Measurements from ENCODE around the gene VPS13D.
"Not testable (repeated sequence)": the region's sequence is repeated elsewhere in the genome, so short reads cannot be mapped to it uniquely, and the experiment has no call there.

Gene VPS13D

DNA sequence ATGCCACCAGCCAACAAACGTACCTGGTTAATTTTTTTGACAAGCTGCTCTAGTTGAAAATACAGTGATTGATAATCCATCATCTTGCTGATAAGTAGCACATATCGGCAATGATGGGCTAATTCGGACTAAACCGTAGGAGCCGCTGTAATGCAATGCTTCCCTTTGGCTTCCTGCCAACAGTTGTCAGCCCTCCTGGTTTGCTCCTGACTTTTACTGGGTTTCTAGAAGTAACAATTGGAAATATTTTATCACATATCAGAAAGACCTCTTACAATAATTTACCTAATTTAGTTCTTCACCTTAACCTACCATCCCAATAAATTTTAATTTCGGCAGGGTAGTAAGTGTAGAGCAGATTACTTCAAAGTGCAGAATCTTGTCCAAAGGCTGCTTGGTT lies 239.7 kb downstream of the VPS13D start:
- DNase-seq (ENCODE audit: low read depth), result no peak

DNA sequence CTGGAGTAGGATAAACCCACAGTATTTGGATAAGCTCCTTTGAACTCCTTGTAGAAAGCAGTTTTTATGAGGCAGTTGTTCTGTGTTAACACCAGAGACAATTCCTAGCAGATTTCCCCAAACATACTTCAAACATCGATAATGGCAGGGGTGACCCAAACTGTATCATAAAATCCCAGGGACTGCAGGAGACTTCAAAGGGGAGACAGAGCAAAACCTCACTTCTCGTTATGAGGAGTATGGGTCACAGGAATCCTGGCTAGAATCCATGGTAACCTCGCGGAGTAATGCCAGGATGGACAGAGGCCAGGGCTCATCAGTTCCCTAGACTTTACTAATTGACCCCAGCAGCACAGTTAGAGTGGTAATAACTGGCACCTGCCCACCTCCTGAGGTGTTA lies 240.2 kb downstream of the VPS13D start:
- no peak for DNase-seq (ENCODE audit: low read depth)

DNA sequence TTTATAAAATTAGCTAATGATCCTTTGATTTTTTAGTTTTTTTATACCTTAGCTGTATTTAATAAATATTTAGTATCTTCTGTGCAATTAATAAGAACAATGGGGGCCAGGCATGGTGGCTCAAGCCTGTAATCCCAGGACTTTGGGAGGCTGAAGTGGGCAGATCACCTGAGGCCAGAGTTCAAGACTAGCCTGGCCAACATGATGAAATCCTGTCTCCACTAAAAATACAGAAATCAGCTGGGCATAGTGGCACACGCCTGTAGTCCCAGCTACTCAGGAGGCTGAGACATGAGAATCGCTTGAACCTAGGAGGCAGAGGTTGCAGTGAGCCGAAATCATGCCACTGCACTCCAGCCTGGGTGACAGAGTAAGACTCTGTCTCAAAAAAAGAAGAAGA lies 241.1 kb downstream of the VPS13D start:
- not testable (repeated sequence) for DNase-seq (ENCODE audit: low read depth)

DNA sequence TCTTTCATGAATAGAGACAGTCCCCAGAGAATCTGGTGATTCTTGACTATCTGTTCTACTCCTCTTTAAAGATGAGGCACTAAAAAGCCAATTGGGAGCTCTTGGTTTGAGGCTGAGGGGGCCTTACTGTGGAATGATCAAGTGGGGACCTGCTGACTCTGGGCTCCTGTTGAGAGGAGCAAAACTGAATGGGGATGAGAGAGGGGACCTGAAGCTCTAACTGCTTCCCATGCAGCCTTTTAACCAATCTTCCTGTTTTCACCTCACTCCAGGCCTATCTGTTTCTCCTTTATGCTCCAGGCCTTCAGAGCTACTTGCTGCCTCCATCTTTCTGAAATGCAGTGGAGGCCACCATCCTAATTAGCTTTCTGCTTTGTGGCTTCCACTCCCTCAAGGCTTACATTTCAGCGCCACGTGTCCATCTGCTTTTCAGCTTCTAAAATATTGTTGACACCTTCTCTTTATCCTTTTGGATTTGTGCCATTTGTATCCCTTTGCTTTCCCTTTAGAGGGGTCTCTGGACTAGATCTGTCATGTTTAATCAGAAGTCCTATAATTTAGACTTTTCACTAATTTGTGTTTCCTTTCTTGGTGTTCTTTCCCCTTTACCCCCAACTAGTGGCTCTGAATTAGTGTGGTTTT lies 242.4 kb downstream of the VPS13D start:
- no peak for DNase-seq (ENCODE audit: low read depth)

DNA sequence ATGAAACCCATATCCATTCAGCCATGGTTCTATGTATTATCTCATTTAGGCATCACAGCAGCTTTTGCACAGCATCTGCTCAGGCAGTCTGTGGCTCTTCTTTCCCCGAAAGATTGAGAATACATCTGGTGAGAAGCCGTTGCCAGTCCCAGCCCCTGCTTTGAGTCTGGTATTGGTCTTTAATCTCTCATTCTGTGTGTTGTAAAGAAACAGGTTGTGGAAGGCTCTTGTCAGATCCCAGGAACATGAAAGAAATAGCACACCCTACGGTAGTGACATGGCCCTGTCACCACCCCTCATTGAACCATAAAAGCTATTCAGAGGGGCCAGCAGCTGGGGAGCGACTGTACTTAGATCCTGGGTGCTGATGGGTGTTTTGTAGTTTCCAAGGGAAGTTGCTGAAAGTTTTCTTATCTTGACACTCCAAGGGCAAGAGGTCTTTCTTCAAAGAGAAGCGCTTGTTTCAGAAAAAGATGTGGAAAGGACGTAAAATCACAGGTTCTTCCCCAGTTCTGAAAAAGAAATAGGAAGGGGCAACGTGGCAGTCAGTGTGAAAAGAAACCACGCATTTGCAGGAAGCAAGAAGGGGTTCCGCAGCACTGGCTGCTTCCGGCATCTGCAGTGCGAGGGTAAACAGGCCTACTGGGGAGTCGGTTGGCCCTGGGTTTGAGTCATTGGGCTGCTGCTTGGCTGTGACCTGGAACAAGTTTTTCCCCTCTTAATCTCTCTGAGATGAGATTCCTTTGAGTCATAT lies 243.1 kb downstream of the VPS13D start:
- no peak for DNase-seq (ENCODE audit: low read depth)

DNA sequence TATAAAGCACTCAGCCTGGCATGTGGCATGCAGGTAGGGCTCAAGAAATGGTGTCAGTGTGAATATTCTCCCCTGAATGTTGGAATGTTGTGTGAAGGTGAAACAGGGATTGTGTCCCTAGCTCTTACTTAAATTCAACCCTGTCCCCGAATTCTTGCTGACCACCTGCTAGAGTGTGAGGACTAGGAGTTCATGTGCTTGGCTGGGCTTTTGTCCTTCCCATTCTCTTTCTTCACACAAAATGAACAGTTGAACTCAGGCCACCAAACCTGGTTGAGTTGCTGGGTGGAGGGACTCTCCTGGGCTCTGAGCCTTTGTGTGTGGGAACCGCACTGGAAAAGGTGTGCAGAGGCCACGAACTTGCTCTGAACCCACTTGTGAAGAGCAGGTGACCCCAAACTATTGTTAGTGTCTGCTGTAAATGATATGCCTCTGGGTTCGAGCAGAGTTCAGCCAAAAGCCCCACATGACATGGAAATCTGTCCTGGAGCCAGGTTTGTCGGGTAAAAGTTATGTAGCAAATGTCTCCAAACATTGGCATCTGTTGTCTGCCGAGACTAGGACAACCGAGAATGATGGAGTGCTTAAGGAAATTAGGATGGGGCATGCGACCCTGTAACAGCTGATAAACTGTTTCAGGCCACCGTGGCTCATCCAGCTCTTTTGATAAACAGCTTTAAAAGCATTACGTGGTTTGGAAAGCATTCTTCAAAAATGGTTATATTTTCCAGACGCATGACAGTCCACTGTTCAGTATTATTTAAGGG lies 243.9 kb downstream of the VPS13D start:
- no peak for DNase-seq (ENCODE audit: low read depth)

DNA sequence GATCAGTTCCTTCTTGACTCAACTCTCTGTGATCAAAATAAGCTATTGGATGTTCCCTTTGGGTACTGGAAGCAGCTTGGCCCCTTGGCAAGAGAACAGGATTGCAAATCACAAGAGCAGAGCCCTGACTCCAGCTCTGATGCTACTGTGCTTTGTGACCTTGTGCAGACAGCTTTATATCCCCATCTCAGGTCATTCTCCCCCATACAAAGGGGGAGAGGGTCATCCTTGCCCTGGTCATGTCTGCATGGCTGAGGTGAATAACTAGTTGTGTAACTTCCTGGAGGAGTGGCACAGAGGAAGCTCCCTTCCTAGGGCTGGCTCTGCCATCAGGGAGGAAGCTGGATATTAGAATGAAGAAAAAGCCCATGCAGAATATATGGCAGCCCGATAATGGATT lies 245.3 kb downstream of the VPS13D start:
- DNase-seq (ENCODE audit: low read depth), result no peak

DNA sequence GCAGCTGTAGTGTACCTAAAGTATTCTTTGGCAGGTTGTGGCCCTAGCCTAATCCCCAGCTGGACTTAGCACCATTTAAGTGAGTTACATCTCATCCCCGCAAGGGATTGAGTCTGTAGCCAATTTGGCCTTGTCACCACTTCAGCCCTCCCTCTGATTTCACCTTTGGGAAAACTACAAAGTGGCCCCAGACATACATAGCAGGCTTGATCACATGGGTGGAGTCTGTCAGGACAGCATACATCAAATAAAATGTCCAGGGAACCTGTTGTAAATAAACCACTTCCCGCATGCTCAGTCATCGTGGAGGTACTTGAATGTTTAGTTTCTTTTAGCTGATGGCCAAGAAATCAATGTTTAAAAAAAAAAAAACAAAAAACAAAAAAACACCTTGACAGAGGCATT lies 245.7 kb downstream of the VPS13D start:
- no peak for DNase-seq (ENCODE audit: low read depth)

DNA sequence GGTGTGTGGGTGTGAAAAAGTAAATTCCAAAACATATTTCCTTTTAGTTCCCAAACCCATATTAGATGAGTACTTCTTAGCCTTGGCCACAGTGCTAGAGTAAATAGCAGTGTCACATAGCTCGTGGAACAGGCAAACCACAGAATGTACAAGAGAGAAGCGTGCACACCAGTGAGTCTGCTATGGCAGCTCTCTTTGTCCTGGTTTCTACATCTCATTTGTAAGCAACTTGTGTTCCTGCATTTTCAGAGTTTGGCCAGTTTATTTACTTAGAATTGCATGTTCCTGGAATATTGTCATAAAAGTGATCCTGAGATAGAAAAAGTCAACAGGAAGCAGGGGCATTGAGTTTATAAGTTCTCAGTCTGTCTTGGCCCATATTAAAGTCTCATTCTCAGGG lies 246.1 kb downstream of the VPS13D start:
- no peak for DNase-seq (ENCODE audit: low read depth)

DNA sequence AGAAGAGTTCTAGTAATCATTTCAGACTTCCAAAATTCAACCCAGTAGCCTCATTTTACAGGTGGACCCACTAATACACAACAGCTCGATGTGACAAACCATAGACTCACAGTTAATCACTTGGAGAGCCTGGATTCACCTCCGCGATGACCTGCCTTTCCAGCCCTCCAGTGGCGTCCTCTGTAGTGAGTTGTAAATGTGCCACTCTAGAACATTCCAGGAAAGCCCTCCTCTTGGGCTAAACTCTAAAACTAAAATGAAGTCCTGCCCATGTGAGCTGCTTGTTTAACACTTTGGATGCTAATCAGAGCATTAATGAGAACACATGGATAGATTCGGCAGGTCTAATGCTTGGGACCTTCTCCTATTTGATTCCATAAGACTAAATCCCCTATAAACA lies 247.5 kb downstream of the VPS13D start:
- DNase-seq (ENCODE audit: low read depth), result no peak

DNA sequence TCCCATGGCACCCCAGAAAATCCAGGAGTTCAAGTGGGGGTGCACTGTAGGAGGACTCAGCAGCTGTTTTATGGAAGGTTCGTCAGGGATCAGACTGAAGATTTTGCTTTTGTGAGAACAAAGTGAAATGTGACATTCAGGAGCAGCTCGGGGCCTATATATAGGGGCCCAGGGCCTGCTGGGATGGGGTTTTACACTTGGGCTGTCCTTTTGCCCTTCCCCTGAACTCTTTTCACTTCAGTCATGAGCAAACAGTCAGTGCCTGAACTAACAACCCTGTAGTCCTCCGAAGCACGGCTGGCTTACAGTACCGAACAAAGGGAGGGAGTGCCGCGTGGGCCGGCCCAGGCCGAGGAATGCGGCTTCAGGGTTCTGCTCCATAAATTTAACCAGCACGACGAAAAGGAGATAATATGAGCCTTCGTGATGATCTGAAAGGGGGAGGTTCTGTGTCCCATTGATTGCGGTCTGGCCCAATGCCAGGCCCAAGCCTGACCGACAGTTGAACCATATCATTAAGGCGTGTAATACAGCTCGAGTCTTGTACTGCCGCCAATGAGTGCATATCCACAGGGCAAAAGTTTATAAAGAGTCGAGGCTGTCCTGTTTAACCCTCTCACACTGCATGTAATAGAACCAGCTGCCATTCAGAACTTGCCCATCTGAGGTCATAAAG lies 248.2 kb downstream of the VPS13D start:
- peak; percentile 97 for DNase-seq (ENCODE audit: low read depth)

DNA sequence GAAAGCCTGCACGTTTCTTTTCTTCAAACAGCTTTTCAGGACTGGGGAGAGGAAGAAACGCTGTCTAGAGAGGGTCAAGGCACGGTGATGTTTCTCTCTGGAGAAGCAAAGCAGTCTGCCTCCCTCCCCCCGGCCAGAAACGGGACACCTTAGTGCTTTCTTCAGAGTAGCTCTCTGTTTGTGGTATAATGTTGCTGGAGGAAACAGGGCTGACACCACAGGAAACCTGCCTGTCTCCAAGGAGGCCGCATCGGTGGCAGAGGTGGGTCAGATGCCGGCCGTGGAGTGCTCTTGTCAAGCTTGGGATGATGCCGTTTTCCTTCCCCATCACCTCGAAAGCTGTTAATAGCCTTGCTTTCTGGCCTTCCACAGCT lies 248.8 kb downstream of the VPS13D start:
- DNase-seq (ENCODE audit: low read depth), result no peak

DNA sequence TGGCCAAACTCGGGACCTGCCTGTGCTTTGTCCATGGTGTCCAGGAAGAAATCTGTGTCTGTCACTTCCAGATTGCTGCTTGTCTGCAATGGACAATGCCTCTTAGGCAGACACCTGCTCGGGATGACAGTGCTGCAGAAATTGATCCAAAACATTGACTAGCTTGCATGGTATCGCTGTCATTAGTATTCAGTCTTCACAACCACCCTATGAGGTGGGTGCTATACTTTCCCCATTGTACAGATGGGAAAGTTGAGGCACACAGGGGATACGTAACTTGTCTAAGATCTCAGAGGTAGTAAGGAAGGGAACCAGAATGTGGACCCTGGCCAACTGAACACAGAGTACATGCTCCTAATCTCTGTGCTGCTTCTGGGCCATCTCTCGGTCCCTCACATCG lies 249.5 kb downstream of the VPS13D start:
- no peak for DNase-seq (ENCODE audit: low read depth)

DNA sequence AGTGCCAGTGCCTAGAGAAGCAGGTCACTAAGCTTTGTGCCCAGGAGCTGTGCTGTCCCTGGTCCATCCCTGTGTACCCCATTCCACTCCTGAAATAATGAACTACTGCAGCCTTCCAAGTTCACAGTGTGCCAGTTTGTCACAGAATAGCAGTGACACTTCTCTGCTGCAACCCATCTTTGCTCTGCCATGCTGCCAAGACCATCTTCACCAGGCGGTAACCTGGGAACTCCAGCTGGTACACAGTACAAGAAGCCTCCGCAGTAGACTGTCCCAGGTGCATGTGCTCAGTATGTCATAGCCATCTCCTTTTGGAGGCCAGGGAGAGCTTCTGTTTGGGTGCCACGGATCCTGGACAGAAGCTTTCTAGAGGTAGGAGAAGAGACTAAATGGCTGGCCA lies 250.2 kb downstream of the VPS13D start:
- no peak for DNase-seq (ENCODE audit: low read depth)

DNA sequence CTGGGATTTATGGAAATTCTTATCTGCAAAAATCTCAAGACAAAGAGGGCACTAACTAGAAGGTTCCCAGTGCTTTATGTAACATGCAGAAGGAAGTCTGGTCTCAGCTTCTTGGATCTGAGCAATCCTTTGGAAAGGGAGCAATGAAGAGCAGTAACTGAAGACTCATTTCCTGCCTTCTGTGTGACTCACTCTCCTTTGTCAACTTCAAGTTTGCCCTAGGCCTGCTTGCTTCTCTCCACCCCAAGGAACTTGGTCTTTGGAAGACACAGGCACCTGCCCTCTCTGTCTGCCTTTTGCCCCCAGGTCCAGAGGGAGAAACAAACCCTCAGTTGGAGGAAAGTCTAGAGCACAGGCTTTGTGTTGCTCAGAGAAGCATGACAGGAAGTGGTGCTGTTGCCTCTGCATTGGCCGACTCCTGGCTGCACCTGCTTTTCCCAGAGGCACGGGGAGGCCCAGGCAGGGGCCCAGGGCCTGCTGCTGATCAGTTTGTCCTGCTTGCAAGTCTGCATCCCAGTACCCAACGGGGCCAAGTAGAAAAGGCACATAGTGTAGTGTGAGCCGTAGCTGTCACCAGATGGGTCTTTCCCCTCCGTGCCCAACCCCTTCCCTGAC lies 251.0 kb downstream of the VPS13D start:
- peak; percentile 87 for DNase-seq (ENCODE audit: low read depth)

DNA sequence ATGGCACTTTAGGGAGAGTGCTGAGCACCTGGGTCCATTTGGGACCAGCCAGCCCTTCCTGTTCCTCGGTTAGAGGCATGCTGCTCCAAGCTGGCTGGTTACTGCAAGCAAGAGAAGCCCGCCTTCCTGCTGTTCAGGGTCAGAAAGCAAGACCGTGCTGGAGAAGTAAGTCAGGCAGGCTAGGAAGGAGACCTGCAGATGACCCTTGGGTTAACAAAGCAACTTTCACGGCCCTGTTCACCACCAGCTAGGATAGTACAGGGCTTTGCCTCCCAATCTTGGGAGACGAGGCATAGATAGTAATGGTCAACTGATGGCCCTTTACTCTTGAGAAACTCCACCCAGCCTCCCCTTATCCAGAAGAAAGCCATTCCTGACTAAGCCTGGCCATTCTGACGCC lies 252.1 kb downstream of the VPS13D start:
- DNase-seq (ENCODE audit: low read depth), result no peak

DNA sequence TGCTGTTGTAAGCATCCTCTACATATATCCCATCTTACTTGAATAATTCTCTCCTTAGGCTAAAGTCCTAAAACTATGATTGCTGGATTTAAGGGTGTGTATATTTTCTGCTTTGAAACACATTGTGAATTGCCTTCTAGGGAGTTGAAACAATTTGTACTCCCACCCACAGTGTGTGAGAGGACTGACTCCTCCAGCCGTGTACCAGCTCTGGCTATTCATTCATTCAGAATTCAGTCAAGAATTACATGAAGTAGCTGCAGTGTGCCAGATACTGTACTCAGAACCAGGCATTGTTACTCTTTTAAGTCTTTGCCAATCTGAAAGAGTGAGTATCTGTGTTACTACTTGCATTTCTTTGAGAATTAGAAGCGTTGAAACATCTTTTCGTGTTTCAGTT lies 253.2 kb downstream of the VPS13D start:
- DNase-seq (ENCODE audit: low read depth), result no peak

DNA sequence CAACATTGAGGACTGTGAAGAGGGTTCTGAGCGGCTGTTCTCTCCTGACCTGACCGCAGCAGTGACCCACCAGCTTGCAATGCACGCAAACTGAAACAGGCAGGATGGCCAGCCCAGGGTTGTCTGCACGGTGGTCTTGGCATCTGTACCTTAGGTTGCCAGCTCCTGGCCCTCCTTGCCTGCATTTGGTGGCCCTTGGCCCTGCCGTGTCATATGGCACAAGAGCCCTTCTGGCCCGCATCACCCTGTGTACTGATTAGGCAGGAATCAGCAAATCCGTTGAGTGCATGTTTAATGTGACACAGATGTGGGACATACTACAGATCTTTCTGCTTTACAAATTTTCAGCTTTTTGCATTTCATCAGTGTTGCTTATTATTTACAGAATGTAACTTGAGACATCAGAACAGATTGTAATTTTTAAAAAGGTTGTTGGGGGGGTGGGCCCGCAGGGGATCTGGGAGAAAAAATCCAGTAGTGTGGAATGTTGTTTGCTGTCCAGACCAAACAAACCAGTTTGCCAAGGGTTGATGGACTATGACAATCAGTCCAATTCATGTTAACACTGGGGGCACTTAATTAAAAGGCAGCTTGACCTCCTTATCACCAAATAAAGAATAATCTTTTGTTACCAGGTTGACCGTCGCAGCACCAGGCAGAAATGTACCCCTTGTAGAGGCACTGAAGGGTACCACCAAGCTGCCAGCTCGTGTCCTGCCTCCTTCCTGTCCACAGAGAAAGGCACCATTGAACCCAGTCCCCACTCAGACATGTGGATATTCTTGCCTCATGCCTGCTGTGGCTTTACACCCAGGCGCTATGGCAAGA lies 255.6 kb downstream of the VPS13D start:
- peak; percentile 34 for DNase-seq (ENCODE audit: low read depth)

DNA sequence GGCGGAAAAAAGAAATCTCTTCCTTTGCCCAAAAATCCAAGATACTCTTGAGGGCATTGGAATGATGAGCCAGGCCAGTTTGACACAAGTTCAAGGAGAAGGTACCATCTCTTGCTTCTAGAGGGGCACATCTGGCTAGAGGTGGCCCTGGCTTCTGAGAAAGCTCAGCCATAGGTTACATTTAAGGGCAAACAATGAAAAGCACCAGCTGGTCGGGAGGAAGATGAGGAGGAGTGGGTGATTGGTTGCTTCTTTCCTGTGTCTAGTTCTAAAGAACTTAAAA lies 256.2 kb downstream of the VPS13D start:
- DNase-seq (ENCODE audit: low read depth), result no peak

DNA sequence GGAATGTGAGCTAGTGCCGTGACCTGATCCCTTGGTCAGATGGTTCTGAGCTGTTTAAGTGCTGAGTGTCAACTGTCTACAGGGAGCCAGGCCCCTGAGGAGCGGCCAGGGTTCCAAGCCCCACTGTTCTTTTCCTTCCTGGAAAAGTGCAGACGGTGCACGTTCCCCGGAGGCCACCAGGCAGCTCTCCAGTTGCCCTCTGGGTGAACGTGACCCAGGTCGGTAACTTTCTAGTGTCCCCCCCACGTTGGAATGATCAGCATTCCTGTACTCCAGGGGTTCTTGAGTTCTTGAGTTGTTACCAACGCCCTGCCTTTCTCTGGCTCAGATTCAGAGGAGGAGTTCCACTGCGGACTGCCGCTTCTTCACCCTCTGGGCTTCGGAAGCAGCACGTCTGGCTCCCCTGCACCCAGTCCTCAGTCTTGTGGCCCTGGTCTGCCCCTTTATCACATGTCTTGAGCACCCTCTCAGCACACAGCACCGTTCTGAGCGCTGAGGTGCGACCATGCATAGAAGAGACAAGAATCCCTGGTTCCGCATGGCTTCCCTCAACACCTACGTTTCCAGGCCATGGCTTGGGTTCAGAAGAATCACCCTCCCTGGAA lies 256.7 kb downstream of the VPS13D start:
- DNase-seq (ENCODE audit: low read depth), result peak; percentile 27

DNA sequence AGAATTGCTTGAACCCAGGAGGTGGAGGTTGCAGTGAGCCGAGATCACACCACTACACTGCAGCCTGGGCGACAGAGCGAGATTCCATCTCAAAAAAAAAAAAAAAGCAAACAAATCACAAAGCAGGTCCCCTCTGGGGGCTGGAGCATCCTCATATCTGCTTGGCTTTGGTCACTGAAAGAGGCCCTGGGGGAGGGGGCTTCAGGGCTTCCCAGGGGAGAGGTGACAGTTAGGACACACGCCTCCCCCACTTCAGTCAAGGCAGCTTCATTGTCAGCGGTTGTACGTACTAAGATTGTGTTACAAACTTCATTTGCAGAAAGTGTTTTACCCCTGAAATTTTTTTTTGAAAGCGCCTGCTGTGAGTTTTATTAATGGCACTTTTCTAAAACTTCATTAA lies 257.7 kb downstream of the VPS13D start:
- DNase-seq (ENCODE audit: low read depth), result no peak
